NCI-H2029 (cell line): ENCODE data around the gene PTPRK.

Experiments
- DNase-seq: peaks from one replicate; lab custom pipeline; 2025; lab: John Stamatoyannopoulos, UW

PTPRK gene

GRCh38 chr6:128389820-128390534, 130.4 kb downstream of the PTPRK start:
- no peak for DNase-seq

- DNase-seq = no peak
These were observed 132.0 kb downstream of the PTPRK start for GRCh38 chr6:128388380-128388779.

- DNase-seq = no peak
These were observed 139.5 kb downstream of the PTPRK start for GRCh38 chr6:128380891-128381290.

GRCh38 chr6:128379577-128379976, 140.8 kb downstream of the PTPRK start:
- no peak for DNase-seq

- no peak for DNase-seq
These were observed 143.4 kb downstream of the PTPRK start for GRCh38 chr6:128376952-128377503.

GRCh38 chr6:128371136-128371535, 149.3 kb downstream of the PTPRK start:
- DNase-seq = no peak

GRCh38 chr6:128370072-128370471, 150.3 kb downstream of the PTPRK start:
- no peak for DNase-seq

GRCh38 chr6:128368213-128368944, 152.0 kb downstream of the PTPRK start:
- DNase-seq = no peak

- DNase-seq = no peak
These were observed 153.0 kb downstream of the PTPRK start for GRCh38 chr6:128367437-128367836.

GRCh38 chr6:128365520-128366160, 154.8 kb downstream of the PTPRK start:
- DNase-seq = no peak

- no peak for DNase-seq
These were observed 155.5 kb downstream of the PTPRK start for GRCh38 chr6:128364766-128365519.

GRCh38 chr6:128363020-128363813, 157.2 kb downstream of the PTPRK start:
- no peak for DNase-seq

GRCh38 chr6:128361378-128361777, 159.0 kb downstream of the PTPRK start:
- no peak for DNase-seq

GRCh38 chr6:128358244-128358776, 162.1 kb downstream of the PTPRK start:
- no peak for DNase-seq

GRCh38 chr6:128357392-128358130, 162.8 kb downstream of the PTPRK start:
- DNase-seq = no peak

GRCh38 chr6:128352366-128352765, 168.0 kb downstream of the PTPRK start:
- DNase-seq = no peak

GRCh38 chr6:128351255-128351514, 169.2 kb downstream of the PTPRK start:
- DNase-seq = no peak

GRCh38 chr6:128350416-128351254, 169.8 kb downstream of the PTPRK start:
- no peak for DNase-seq

GRCh38 chr6:128347123-128347522, 173.3 kb downstream of the PTPRK start:
- no peak for DNase-seq

- DNase-seq = no peak
These were observed 173.8 kb downstream of the PTPRK start for GRCh38 chr6:128346569-128346968.
